ENCODE measurements around the gene CEP70. TPM values are rescaled to one million over a fixed set of nuclear protein-coding genes. Genes with fewer than 3 reads are reported as not detected.
"Not testable (repeated sequence)": the region's sequence is repeated elsewhere in the genome, so short reads cannot be mapped to it uniquely, and the experiment has no call there.

The CEP70 gene
- total RNA-seq, 1 donor from 2014 or later: 7.7 TPM

- intact Hi-C loops (cut with micrococcal nuclease): no loop called here
- Mint-ChIP-seq H3K27me3 (ENCODE audit: low read depth) (no peaks in the 10 kb centered on the region), H3K27ac (no peak overlapping the region), H3K4me1 (ENCODE audit: low read depth) (no peaks in the 10 kb centered on the region), H3K36me3 (ENCODE audit: low read depth) (peaks cover 84% of the 10 kb centered on the region), H3K4me3 (ENCODE audit: low read depth) (no peak overlapping the region), H3K9me3 (peaks cover 69% of the 10 kb centered on the region)
- no peak for DNase-seq (ENCODE audit: low spot score)
These were observed 51.1 kb downstream of the CEP70 start for GRCh38 chr3:138542977-138543376.

GRCh38 chr3:138539352-138539751 is 54.7 kb downstream of the CEP70 start:
- Mint-ChIP-seq H3K4me1 (ENCODE audit: low read depth) (no peaks in the 10 kb centered on the region), H3K9me3 (peaks cover 39% of the 10 kb centered on the region), H3K36me3 (ENCODE audit: low read depth) (peaks cover 54% of the 10 kb centered on the region), H3K27ac (no peak overlapping the region), H3K27me3 (ENCODE audit: low read depth) (no peaks in the 10 kb centered on the region), H3K4me3 (ENCODE audit: low read depth) (no peak overlapping the region)
- no peak for DNase-seq (ENCODE audit: low spot score)
- intact Hi-C loops (cut with micrococcal nuclease): no loop called here

DNA sequence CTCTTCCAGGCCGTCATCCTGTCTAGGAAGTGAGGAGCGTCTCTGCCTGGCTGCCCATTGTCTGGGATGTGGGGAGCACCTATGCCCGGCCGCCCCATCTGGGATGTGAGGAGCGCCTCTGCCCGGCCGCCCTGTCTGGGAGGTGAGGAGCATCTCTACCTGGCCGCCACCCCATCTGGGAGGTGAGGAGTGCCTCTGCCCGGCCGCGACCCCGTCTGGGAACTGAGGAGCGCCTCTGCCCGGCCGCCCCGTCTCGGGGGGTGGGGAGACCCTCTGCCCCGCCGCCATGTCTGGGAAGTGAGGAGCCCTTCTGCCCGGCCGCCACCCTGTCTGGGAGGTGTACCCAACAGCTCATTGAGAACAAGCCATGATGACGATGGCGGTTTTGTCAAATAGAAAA is 72.6 kb downstream of the CEP70 start:
- H3K27me3 Mint-ChIP-seq (ENCODE audit: low read depth); H3K4me1 Mint-ChIP-seq (ENCODE audit: low read depth); H3K27ac Mint-ChIP-seq; H3K4me3 Mint-ChIP-seq (ENCODE audit: low read depth); intact Hi-C loops (cut with micrococcal nuclease); DNase-seq (ENCODE audit: low spot score): not testable (repeated sequence)
- Mint-ChIP-seq H3K36me3 (ENCODE audit: low read depth) (peaks cover 62% of the 10 kb centered on the region), H3K9me3 (peaks cover 15% of the 10 kb centered on the region)

DNA sequence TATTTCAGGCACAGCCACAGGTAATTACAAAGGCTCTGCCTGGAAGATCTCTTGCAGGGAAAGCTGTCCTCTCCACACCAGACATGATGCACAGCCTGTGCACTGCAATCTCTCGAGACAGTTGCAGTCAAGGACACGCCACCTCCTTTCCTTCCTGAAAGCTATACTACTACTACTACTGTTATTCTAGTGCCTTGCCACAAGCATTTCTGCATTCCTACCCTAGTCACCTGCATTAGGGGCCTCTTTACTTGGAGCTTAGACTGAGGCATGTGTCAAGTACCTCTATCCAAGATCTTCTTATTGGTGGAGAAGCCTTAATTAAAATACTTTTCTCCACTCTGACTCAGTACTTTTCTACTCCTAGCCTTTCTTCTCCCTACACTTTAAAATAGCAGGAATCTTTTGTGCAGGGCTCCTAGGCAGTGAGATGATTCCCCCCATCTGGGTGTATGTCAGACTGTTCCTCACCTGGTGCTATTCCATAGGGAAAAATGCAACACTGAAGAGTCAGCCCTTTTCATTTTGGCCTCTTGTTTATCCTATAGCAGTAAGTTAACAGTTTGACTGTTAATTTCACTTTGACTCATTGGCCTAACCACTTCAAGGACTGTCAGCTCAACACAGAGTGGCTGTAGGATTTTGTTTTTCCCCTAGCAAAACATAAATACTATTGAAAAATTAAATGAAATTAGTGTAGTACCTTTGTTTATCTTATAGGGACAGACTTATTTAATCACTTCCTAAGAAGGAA is 80.8 kb downstream of the CEP70 start:
- H3K9me3 Mint-ChIP-seq: peaks cover 4% of the 10 kb centered on the region
- peak overlapping the region; percentile 42 for H3K27ac Mint-ChIP-seq
- peaks cover 22% of the 10 kb centered on the region for H3K36me3 Mint-ChIP-seq (ENCODE audit: low read depth)
- H3K4me3 Mint-ChIP-seq (ENCODE audit: low read depth): no peak overlapping the region
- intact Hi-C loops (cut with micrococcal nuclease): loop anchor here (5.0 kb wide), 2 partner anchors 64 to 79 kb away; partner anchors contain the start of gene CEP70
- no peak for DNase-seq (ENCODE audit: low spot score)
- H3K27me3 Mint-ChIP-seq (ENCODE audit: low read depth): no peaks in the 10 kb centered on the region
- peaks cover 25% of the 10 kb centered on the region for H3K4me1 Mint-ChIP-seq (ENCODE audit: low read depth)

- Mint-ChIP-seq H3K9me3 (peaks cover 1% of the 10 kb centered on the region), H3K4me1 (ENCODE audit: low read depth) (peaks cover 25% of the 10 kb centered on the region), H3K4me3 (ENCODE audit: low read depth) (no peak overlapping the region), H3K27ac (no peak overlapping the region), H3K36me3 (ENCODE audit: low read depth) (peaks cover 11% of the 10 kb centered on the region), H3K27me3 (ENCODE audit: low read depth) (no peaks in the 10 kb centered on the region)
- intact Hi-C loops (cut with micrococcal nuclease): loop anchor here (5.0 kb wide), 2 partner anchors 65 to 80 kb away; partner anchors contain the start of gene CEP70
- no peak for DNase-seq (ENCODE audit: low spot score)
These were observed 82.1 kb downstream of the CEP70 start for GRCh38 chr3:138511945-138512344.

- DNase-seq (ENCODE audit: low spot score): no peak
- intact Hi-C loops (cut with micrococcal nuclease): no loop called here
- Mint-ChIP-seq H3K4me1 (ENCODE audit: low read depth) (peaks cover 25% of the 10 kb centered on the region), H3K9me3 (no peaks in the 10 kb centered on the region), H3K27me3 (ENCODE audit: low read depth) (no peaks in the 10 kb centered on the region), H3K36me3 (ENCODE audit: low read depth) (no peaks in the 10 kb centered on the region), H3K4me3 (ENCODE audit: low read depth) (no peak overlapping the region), H3K27ac (no peak overlapping the region)
These were observed 84.5 kb downstream of the CEP70 start for GRCh38 chr3:138509586-138509985.

GRCh38 chr3:138507524-138507923 is 86.5 kb downstream of the CEP70 start:
- Mint-ChIP-seq H3K9me3 (no peaks in the 10 kb centered on the region), H3K4me1 (ENCODE audit: low read depth) (peaks cover 9% of the 10 kb centered on the region), H3K27me3 (ENCODE audit: low read depth) (no peaks in the 10 kb centered on the region), H3K36me3 (ENCODE audit: low read depth) (no peaks in the 10 kb centered on the region), H3K4me3 (ENCODE audit: low read depth) (no peak overlapping the region), H3K27ac (no peak overlapping the region)
- intact Hi-C loops (cut with micrococcal nuclease): no loop called here
- no peak for DNase-seq (ENCODE audit: low spot score)

GRCh38 chr3:138498991-138499390 is 95.1 kb downstream of the CEP70 start:
- peaks cover 7% of the 10 kb centered on the region for H3K4me1 Mint-ChIP-seq (ENCODE audit: low read depth)
- no peaks in the 10 kb centered on the region for H3K9me3 Mint-ChIP-seq
- DNase-seq (ENCODE audit: low spot score): no peak
- H3K4me3 Mint-ChIP-seq (ENCODE audit: low read depth): no peak overlapping the region
- no peaks in the 10 kb centered on the region for H3K27me3 Mint-ChIP-seq (ENCODE audit: low read depth)
- intact Hi-C loops (cut with micrococcal nuclease): no loop called here
- H3K27ac Mint-ChIP-seq: no peak overlapping the region
- peaks cover 6% of the 10 kb centered on the region for H3K36me3 Mint-ChIP-seq (ENCODE audit: low read depth)

DNA sequence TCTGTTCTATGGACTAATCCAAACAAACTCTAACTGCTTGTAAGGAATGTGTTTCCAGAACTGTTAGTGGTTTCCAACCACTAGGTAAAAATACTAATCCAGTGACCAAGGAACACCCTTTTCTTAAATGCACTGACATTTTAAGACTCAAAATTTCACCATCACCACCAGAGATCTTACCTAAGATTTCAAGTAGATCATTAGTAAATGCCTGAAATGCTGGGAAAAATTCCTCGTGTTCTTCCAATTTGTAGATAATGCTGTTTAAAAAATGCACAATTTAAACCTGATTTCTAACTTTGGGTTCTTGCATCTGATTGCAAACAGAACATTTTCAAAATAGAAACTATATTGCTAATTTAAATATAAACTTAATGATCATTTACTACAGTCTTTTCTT is 96.2 kb downstream of the CEP70 start:
- Mint-ChIP-seq H3K27me3 (ENCODE audit: low read depth) (no peaks in the 10 kb centered on the region), H3K9me3 (no peaks in the 10 kb centered on the region), H3K4me1 (ENCODE audit: low read depth) (peaks cover 9% of the 10 kb centered on the region), H3K36me3 (ENCODE audit: low read depth) (peaks cover 16% of the 10 kb centered on the region), H3K27ac (no peak overlapping the region), H3K4me3 (ENCODE audit: low read depth) (no peak overlapping the region)
- no peak for DNase-seq (ENCODE audit: low spot score)
- intact Hi-C loops (cut with micrococcal nuclease): no loop called here

GRCh38 chr3:138497021-138497420 is 97.0 kb downstream of the CEP70 start:
- Mint-ChIP-seq H3K36me3 (ENCODE audit: low read depth) (peaks cover 20% of the 10 kb centered on the region), H3K4me1 (ENCODE audit: low read depth) (peaks cover 9% of the 10 kb centered on the region), H3K27ac (no peak overlapping the region), H3K27me3 (ENCODE audit: low read depth) (no peaks in the 10 kb centered on the region), H3K9me3 (peaks cover 1% of the 10 kb centered on the region), H3K4me3 (ENCODE audit: low read depth) (no peak overlapping the region)
- DNase-seq (ENCODE audit: low spot score): no peak
- intact Hi-C loops (cut with micrococcal nuclease): no loop called here

DNA sequence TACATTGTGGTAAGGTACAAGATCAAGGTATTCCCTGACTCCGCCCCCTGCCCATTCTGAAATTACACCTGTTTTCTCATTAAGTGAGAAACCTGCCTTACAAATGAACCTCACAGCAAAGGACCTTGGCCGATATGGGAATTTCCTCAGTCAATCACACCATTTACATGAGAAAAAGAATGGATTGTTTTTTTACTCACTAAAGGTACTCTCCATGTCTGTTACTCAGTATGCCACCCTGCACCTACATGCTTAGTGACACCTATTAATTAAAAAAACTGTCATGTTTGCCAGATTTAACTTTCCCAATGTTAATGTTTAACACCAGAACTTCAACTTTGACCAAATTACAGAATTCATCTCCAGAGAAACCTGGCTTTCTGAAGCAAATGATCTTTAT is 97.6 kb downstream of the CEP70 start:
- intact Hi-C loops (cut with micrococcal nuclease): no loop called here
- DNase-seq (ENCODE audit: low spot score): no peak
- Mint-ChIP-seq H3K27me3 (ENCODE audit: low read depth) (no peaks in the 10 kb centered on the region), H3K27ac (no peak overlapping the region), H3K4me3 (ENCODE audit: low read depth) (no peak overlapping the region), H3K36me3 (ENCODE audit: low read depth) (peaks cover 22% of the 10 kb centered on the region), H3K9me3 (peaks cover 3% of the 10 kb centered on the region), H3K4me1 (ENCODE audit: low read depth) (peaks cover 9% of the 10 kb centered on the region)

GRCh38 chr3:138495638-138496037 is 98.4 kb downstream of the CEP70 start:
- H3K27me3 Mint-ChIP-seq (ENCODE audit: low read depth); H3K27ac Mint-ChIP-seq; intact Hi-C loops (cut with micrococcal nuclease); DNase-seq (ENCODE audit: low spot score); H3K9me3 Mint-ChIP-seq; H3K4me1 Mint-ChIP-seq (ENCODE audit: low read depth); H3K4me3 Mint-ChIP-seq (ENCODE audit: low read depth): not testable (repeated sequence)
- H3K36me3 Mint-ChIP-seq (ENCODE audit: low read depth): peaks cover 22% of the 10 kb centered on the region

DNA sequence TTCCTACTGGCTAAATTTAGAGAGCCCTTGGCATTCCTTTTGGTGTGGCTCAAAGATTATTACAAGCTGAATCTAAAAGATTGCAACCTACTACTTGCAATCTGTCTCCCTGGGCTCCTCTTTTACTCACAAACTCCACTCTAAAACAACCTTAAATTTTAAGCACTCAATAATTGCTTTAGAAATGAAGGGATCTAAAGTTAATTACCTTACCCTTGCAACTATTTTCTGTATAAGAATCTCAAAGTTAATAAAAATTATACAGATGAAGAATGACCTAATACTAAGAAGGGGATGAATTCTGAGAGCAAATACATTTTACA is 99.5 kb downstream of the CEP70 start:
- no peak for DNase-seq (ENCODE audit: low spot score)
- Mint-ChIP-seq H3K27ac (no peak overlapping the region), H3K36me3 (ENCODE audit: low read depth) (peaks cover 22% of the 10 kb centered on the region), H3K9me3 (peaks cover 15% of the 10 kb centered on the region), H3K4me3 (ENCODE audit: low read depth) (no peak overlapping the region), H3K4me1 (ENCODE audit: low read depth) (peaks cover 9% of the 10 kb centered on the region), H3K27me3 (ENCODE audit: low read depth) (no peaks in the 10 kb centered on the region)
- intact Hi-C loops (cut with micrococcal nuclease): no loop called here

Measured in activated T-helper 2 cell treated with anti-CD3 and anti-CD28 coated beads, Interferon-gamma antibody, Interleukin-2, Interleukin-4, amounts not matched to agents 10 μg/mL and 5 μg/mL and 100 μg/mL, durations not matched to agents 14 hours and 24 hours and 36 hours (primary cell).